HepG2 (cell line): Measurements from ENCODE around the gene PLXDC2. TPM values are rescaled to one million over a fixed set of nuclear protein-coding genes. Genes with fewer than 3 reads are reported as not detected.

Experiments
- JDP2 ChIP-seq: sonication (generic); formaldehyde crosslinking; IDR thresholded peaks from 2 replicates; pipeline ENCODE4 v1.8.1; 2022; ENCODE audit warnings: missing genetic modification reagents, borderline replicate concordance
- STAT5B ChIP-seq: sonication (generic); formaldehyde crosslinking; IDR thresholded peaks from 2 replicates; pipeline ENCODE4 v1.4.0; 2020; ENCODE audit warnings: missing genetic modification reagents
- ZBTB40 ChIP-seq, 2 experiments: fragments of 450-650 bp in 1 of 2; sonication (generic) in 1 of 2; formaldehyde crosslinking in 1 of 2; IDR thresholded peaks; 2 replicates each; pipeline versions ENCODE4 v1.6.1 to v1.8.0; 2016 to 2022; ENCODE audit warnings: antibody characterized with exemption in 1 of 2, mild to moderate bottlenecking in 1 of 2, missing genetic modification reagents in 1 of 2
- ZFP41 ChIP-seq: sonication (generic); formaldehyde crosslinking; IDR thresholded peaks from 2 replicates; pipeline ENCODE4 v1.4.0; 2020; ENCODE audit warnings: mild to moderate bottlenecking, missing genetic modification reagents, borderline replicate concordance
- polyA plus RNA-seq, 8 experiments: library from polyadenylated mRNA; depleted of rRNA in 3 of 8; stranded (reverse) in 7 of 8; unstranded in 1 of 8; fragments of >200 nt; fragmentation: Illumina TruSeq in 4 of 8; extraction: Trizol in 4 of 8; gene quantifications; 2 replicates each; pipeline versions ENCODE4 v1.2.1 to v1.2.3, GENCODE V29; 2011 to 2016; ENCODE audit warnings: low read depth in 4 of 8, missing spikeins in 1 of 8, mixed read lengths in 1 of 8; ENCODE audit not compliant: insufficient read depth in 1 of 8
- total RNA-seq, 5 experiments: library from RNA; depleted of rRNA; stranded (reverse); fragments of >200 nt; fragmentation: Illumina TruSeq; extraction: Trizol; gene quantifications; 2 replicates each; pipeline ENCODE4 v1.2.3, GENCODE V29; 2016; ENCODE audit warnings: low read depth in 1 of 5
- TF ChIP-seq, protein P1 (sequence below): sonication (generic); formaldehyde crosslinking; IDR thresholded peaks from 2 replicates; pipeline ENCODE4 v1.5.0; 2020; ENCODE audit warnings: missing genetic modification reagents

The PLXDC2 gene
- total and polyA plus RNA-seq, 2 of the 13 experiments (the other 11 are each of a cell fraction or from before 2014, with no cell fraction given), result 2.1 to 2.4 TPM

DNA sequence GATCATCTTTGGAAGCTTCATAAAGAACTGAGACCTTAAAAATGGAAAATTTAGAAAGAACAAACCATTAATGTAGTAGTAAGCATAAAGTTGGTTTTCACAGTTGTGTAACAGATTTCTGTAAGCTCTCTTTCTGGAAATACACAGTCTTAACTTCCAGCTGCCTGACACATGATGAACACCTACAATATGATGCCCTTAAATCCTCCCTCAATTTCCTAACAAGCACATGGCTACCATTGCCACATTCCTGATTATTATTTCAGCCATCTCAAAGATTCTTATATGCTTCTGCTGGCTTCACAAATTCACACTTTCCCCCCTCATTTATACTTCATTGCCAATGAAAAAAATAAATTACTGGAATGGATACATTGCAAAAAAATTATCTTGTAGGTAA, 49.4 kb downstream of the PLXDC2 start (continued):
- TF ChIP-seq ZBTB40 (IDR thresholded peaks at IDR 0.05) (no peak), ZBTB40 (CRISPR knock-in tag; IDR thresholded peaks at IDR 0.05) (no peak), STAT5B (no peak), JDP2 (no peak), ZFP41 (no peak)
- TF ChIP-seq, protein P1, sequence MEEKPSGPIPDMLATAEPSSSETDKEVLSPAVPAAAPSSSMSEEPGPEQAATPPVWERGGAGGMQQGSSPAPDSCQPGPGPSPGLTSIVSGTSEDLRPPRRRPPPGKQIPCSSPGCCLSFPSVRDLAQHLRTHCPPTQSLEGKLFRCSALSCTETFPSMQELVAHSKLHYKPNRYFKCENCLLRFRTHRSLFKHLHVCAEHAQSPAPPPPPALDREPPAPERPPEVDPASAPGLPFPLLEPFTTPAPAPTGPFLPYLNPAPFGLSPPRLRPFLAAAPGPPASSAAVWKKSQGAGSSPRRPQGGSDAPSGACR (CRISPR knock-in tag), result no peak
